IMR-90 (cell line): Measurements from ENCODE around the gene SPATA3. TPM values are rescaled to one million over a fixed set of nuclear protein-coding genes. Genes with fewer than 3 reads are reported as not detected.

Experiments
- ATAC-seq: fragments of 200-7000 bp; cut with Tn5 transposase; 2 replicates; pipeline ENCODE4 v1.9.1; 2020; ENCODE audit warnings: low read depth, mild to moderate bottlenecking, moderate library complexity
- BruUV-seq: library from RNA; stranded (reverse); fragments of 400-500 nt; replicated peaks from 2 replicates; lab custom pipeline; 2021; lab: Mats Ljungman, UMichigan
- CTCF ChIA-PET: fragments of 300-600 bp; formaldehyde crosslinking; extraction: SDS; loops from one replicate; lab custom pipeline; 2021; ENCODE audit warnings: antibody characterized with exemption; lab: Yijun Ruan, JAX
- POLR2A ChIA-PET: fragments of 300-600 bp; sonication (Branson Sonifier 250); formaldehyde crosslinking; loops from one replicate; lab custom pipeline; 2022; ENCODE audit warnings: antibody characterized with exemption; ENCODE audit not compliant: unreplicated experiment; lab: Charles Lee
- DNase-seq: peaks from one replicate; pipeline ENCODE4 v3.0.0; 2013
- H2AFZ ChIP-seq: replicated peaks from 2 replicates; pipeline ENCODE3; 2013; ENCODE audit warnings: low read length, mild to moderate bottlenecking; ENCODE audit not compliant: poor library complexity
- H2AK5ac ChIP-seq: 2 replicates; pipeline ENCODE4 v1.6.1; 2013; ENCODE audit warnings: low read depth, low read length, inconsistent platforms
- H2AK9ac ChIP-seq: replicated peaks from 2 replicates; pipeline ENCODE3; 2013; ENCODE audit warnings: mild to moderate bottlenecking, low read depth, low read length, moderate library complexity; ENCODE audit not compliant: poor library complexity
- H2BK120ac ChIP-seq: 2 replicates; pipeline ENCODE4 v1.6.1; 2013; ENCODE audit warnings: low read depth, low read length, inconsistent platforms
- H2BK15ac ChIP-seq: 3 replicates; pipeline ENCODE4 v1.6.1; 2013; ENCODE audit warnings: low read depth, low read length, inconsistent platforms
- H2BK20ac ChIP-seq: 2 replicates; pipeline ENCODE4 v1.6.1; 2013; ENCODE audit warnings: low read depth, mild to moderate bottlenecking, inconsistent platforms, low read length, moderate library complexity
- H2BK5ac ChIP-seq: 2 replicates; pipeline ENCODE4 v1.6.1; 2013; ENCODE audit warnings: mild to moderate bottlenecking, low read depth, low read length, inconsistent platforms; ENCODE audit not compliant: poor library complexity, severe bottlenecking
- H3K14ac ChIP-seq: replicated peaks from 2 replicates; pipeline ENCODE4 v1.6.1; 2013; ENCODE audit warnings: low read depth, low read length, inconsistent platforms
- H3K18ac ChIP-seq: 2 replicates; pipeline ENCODE4 v1.6.1; 2013; ENCODE audit warnings: low read depth, low read length, control low read depth
- H3K23ac ChIP-seq: 2 replicates; pipeline ENCODE4 v1.6.1; 2013; ENCODE audit warnings: low read depth, low read length, inconsistent platforms
- H3K27ac ChIP-seq: 2 replicates; pipeline ENCODE4 v1.5.1; 2013; ENCODE audit warnings: mild to moderate bottlenecking, control low read depth, low read length; ENCODE audit not compliant: insufficient read depth
- H3K27me3 ChIP-seq: 2 replicates; pipeline ENCODE4 v1.6.1; 2013; ENCODE audit warnings: low read length; ENCODE audit not compliant: control insufficient read depth, insufficient read depth
- H3K36me3 ChIP-seq: 2 replicates; pipeline ENCODE4 v1.6.1; 2013; ENCODE audit warnings: low read length, mixed read lengths; ENCODE audit not compliant: control insufficient read depth, insufficient read depth
- H3K4ac ChIP-seq: 2 replicates; pipeline ENCODE4 v1.6.1; 2013; ENCODE audit warnings: low read depth, low read length, inconsistent platforms
- H3K4me1 ChIP-seq: 2 replicates; pipeline ENCODE4 v1.6.1; 2013; ENCODE audit warnings: low read length, mixed read lengths; ENCODE audit not compliant: control insufficient read depth, insufficient read depth
- H3K4me2 ChIP-seq: 2 replicates; pipeline ENCODE4 v1.6.1; 2013; ENCODE audit warnings: low read depth, mild to moderate bottlenecking, control low read depth, low read length, moderate library complexity
- H3K4me3 ChIP-seq: 2 replicates; pipeline ENCODE4 v1.5.1; 2013; ENCODE audit warnings: low read depth, mild to moderate bottlenecking, control low read depth, low read length, moderate library complexity; ENCODE audit not compliant: insufficient read depth
- H3K56ac ChIP-seq: 2 replicates; pipeline ENCODE4 v1.6.1; 2013; ENCODE audit warnings: low read length, inconsistent platforms; ENCODE audit not compliant: insufficient read depth; ENCODE audit errors: extremely low read depth
- H3K79me1 ChIP-seq, 2 experiments: 2 replicates each; pipeline ENCODE4 v1.6.1; 2013; ENCODE audit warnings: low read length in 2 of 2, inconsistent platforms in 1 of 2, low read depth in 1 of 2
- H3K9ac ChIP-seq: 2 replicates; pipeline ENCODE4 v1.6.1; 2013; ENCODE audit warnings: low read depth, low read length, control low read depth
- H3K9me1 ChIP-seq: 2 replicates; pipeline ENCODE4 v1.6.1; 2013; ENCODE audit warnings: low read length, inconsistent platforms; ENCODE audit not compliant: insufficient read depth
- H3K9me3 ChIP-seq: 2 replicates; pipeline ENCODE4 v1.6.1; 2013; ENCODE audit warnings: low read length; ENCODE audit not compliant: control insufficient read depth, insufficient read depth
- H4K20me1 ChIP-seq: 2 replicates; pipeline ENCODE4 v1.6.1; 2013; ENCODE audit warnings: low read length, inconsistent platforms; ENCODE audit not compliant: insufficient read depth
- H4K5ac ChIP-seq: 2 replicates; pipeline ENCODE4 v1.6.1; 2013; ENCODE audit warnings: mild to moderate bottlenecking, low read depth, low read length, control low read depth
- H4K8ac ChIP-seq, 2 experiments: 2 replicates each; pipeline ENCODE4 v1.6.1; 2013; ENCODE audit warnings: low read depth in 2 of 2, low read length in 2 of 2, control low read depth in 1 of 2, inconsistent platforms in 1 of 2
- H4K91ac ChIP-seq: 2 replicates; pipeline ENCODE4 v1.6.1; 2013; ENCODE audit warnings: low read depth, low read length, inconsistent platforms; ENCODE audit not compliant: insufficient read depth
- BHLHE40 ChIP-seq: fragments of 150-350 bp; IDR thresholded peaks from 2 replicates; pipeline ENCODE4 v1.6.1; 2016; ENCODE audit warnings: mild to moderate bottlenecking, low read depth, low read length
- CEBPB ChIP-seq: IDR thresholded peaks from 2 replicates; pipeline ENCODE4 v1.6.1; 2012; ENCODE audit warnings: low read depth, low read length, improper control_type of control experiment
- CHD1 ChIP-seq: IDR thresholded peaks from 2 replicates; pipeline ENCODE4 v1.6.1; 2012; ENCODE audit warnings: low read depth, low read length, improper control_type of control experiment
- ELK1 ChIP-seq: fragments of 150-350 bp; IDR thresholded peaks from 2 replicates; pipeline ENCODE4 v1.6.1; 2016; ENCODE audit warnings: low read depth, mild to moderate bottlenecking, low read length, moderate library complexity, borderline replicate concordance
- FOS ChIP-seq: fragments of 150-350 bp; IDR thresholded peaks from 2 replicates; pipeline ENCODE4 v1.6.1; 2016; ENCODE audit warnings: low read depth, low read length
- MAFK ChIP-seq: IDR thresholded peaks from 2 replicates; pipeline ENCODE4 v1.6.1; 2012; ENCODE audit warnings: low read depth, low read length, improper control_type of control experiment
- NFE2L2 ChIP-seq: fragments of 150-350 bp; IDR thresholded peaks from 2 replicates; pipeline ENCODE4 v1.6.1; 2016; ENCODE audit warnings: low read depth, mild to moderate bottlenecking, low read length
- RAD21 ChIP-seq: IDR thresholded peaks from 2 replicates; pipeline ENCODE4 v1.6.1; 2012; ENCODE audit warnings: low read length, improper control_type of control experiment
- RCOR1 ChIP-seq: IDR thresholded peaks from 2 replicates; pipeline ENCODE4 v1.6.1; 2012; ENCODE audit warnings: mild to moderate bottlenecking, low read length, improper control_type of control experiment; ENCODE audit not compliant: insufficient replicate concordance
- RFX5 ChIP-seq: IDR thresholded peaks from 2 replicates; pipeline ENCODE4 v1.8.0; 2012; ENCODE audit warnings: low read depth, mild to moderate bottlenecking, low read length, moderate library complexity
- WGBS, 2 experiments: methylation state at CpG; one replicate each; pipeline versions ENCODE4 v1.1.5 to v1.1.7; 2013; ENCODE audit warnings: missing lambda C conversion rate in 2 of 2; ENCODE audit not compliant: insufficient read length in 1 of 2; ENCODE audit errors: extremely low coverage in 2 of 2; 5-methylcytosine and 5-hydroxymethylcytosine counted together
- dilution Hi-C: fragments of 300-500 bp; cut with HindIII; formaldehyde crosslinking; loops from one replicate; pipeline ENCODE4 v1.14.3; 2018; ENCODE audit warnings: low sequenced_read_pairs; ENCODE audit not compliant: unreplicated experiment
- in situ Hi-C: fragments of 300-500 bp; cut with MboI; formaldehyde crosslinking; loops from 3 replicates; pipeline ENCODE4 v1.14.3; 2019; ENCODE audit warnings: low sequenced_read_pairs, inconsistent platforms, mixed read lengths
- intact Hi-C: fragments of 100-400 bp; cut with micrococcal nuclease; formaldehyde crosslinking; loops from 2 replicates; pipeline ENCODE4 v1.10.0; 2022
- polyA plus RNA-seq, 3 experiments: library from polyadenylated mRNA; depleted of rRNA; stranded (reverse); fragments of >200 nt; gene quantifications; 2 replicates each; pipeline ENCODE4 v1.2.3, GENCODE V29; 2012; ENCODE audit warnings: low replicate concordance in 1 of 3
- total RNA-seq: library from RNA; depleted of rRNA; stranded (reverse); fragments of >200 nt; gene quantifications from 2 replicates; pipeline ENCODE4 v1.2.3, GENCODE V29; 2012
- TF ChIP-seq, protein P1 (sequence below): conservative IDR thresholded peaks from 2 replicates; pipeline ENCODE4 v1.5.1; 2012; ENCODE audit warnings: mild to moderate bottlenecking, low read depth, low read length, improper control_type of control experiment

The SPATA3 gene
- total and polyA plus RNA-seq, 2 of the 4 experiments (the other 2 are of a cell fraction) = not detected

- Histone ChIP-seq H3K18ac (no peak overlapping the region), H3K4ac (no peak overlapping the region), H3K4me2 (no peak overlapping the region), H3K23ac (no peak overlapping the region), H3K4me3 (no peak overlapping the region), H2BK15ac (no peak overlapping the region), H3K9me1 (0 out of 2 replicates have a peak, but pooled peaks cover 5% of the 10 kb centered on the region), H2BK120ac (no peak overlapping the region), H3K14ac (no peak overlapping the region), H2BK20ac (no peak overlapping the region), H4K5ac (no peak overlapping the region), H3K27ac (no peak overlapping the region), H3K9me3 (no peaks in the 10 kb centered on the region), H2AK5ac (no peak overlapping the region), H3K4me1 (no peaks in the 10 kb centered on the region), H2AK9ac (no peak overlapping the region), H2AFZ (no peak overlapping the region), H4K8ac (no peak overlapping the region), H2BK5ac (no peak overlapping the region), H4K91ac (no peak overlapping the region), H3K79me1 (no peaks in the 10 kb centered on the region), H4K20me1 (no peaks in the 10 kb centered on the region), H3K27me3 (peaks cover 36% of the 10 kb centered on the region), H3K36me3 (no peaks in the 10 kb centered on the region), H3K9ac (no peak overlapping the region), H3K56ac (no peak overlapping the region)
- ATAC-seq = no peak
- CTCF ChIA-PET = no interaction called here
- BruUV-seq = no TSS peak
- intact Hi-C loops = no loop called here
- POLR2A ChIA-PET = no interaction called here
- dilution Hi-C loops = no loop called here
- DNase-seq = no peak
- TF ChIP-seq RAD21 (no peak), BHLHE40 (no peak), CEBPB (no peak), MAFK (no peak), RFX5 (no peak), RCOR1 (no peak), ELK1 (no peak), FOS (no peak), CHD1 (no peak), NFE2L2 (no peak)
- TF ChIP-seq, protein P1, sequence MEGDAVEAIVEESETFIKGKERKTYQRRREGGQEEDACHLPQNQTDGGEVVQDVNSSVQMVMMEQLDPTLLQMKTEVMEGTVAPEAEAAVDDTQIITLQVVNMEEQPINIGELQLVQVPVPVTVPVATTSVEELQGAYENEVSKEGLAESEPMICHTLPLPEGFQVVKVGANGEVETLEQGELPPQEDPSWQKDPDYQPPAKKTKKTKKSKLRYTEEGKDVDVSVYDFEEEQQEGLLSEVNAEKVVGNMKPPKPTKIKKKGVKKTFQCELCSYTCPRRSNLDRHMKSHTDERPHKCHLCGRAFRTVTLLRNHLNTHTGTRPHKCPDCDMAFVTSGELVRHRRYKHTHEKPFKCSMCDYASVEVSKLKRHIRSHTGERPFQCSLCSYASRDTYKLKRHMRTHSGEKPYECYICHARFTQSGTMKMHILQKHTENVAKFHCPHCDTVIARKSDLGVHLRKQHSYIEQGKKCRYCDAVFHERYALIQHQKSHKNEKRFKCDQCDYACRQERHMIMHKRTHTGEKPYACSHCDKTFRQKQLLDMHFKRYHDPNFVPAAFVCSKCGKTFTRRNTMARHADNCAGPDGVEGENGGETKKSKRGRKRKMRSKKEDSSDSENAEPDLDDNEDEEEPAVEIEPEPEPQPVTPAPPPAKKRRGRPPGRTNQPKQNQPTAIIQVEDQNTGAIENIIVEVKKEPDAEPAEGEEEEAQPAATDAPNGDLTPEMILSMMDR = no peak
- WGBS, 2 experiments = 83% methylated on average over 4 of the region's 10 CpGs; no CpG with 5 or more reads in 1 of the 2 experiments
- in situ Hi-C loops = no loop called here
Observed at GRCh38 chr2:231047923-231048915, 52.3 kb downstream of the SPATA3 start.
